ENCODE data around the gene ZNF37A. TPM values are rescaled to one million over a fixed set of nuclear protein-coding genes. Genes with fewer than 3 reads are reported as not detected.
"Not testable (repeated sequence)": the region's sequence is repeated elsewhere in the genome, so short reads cannot be mapped to it uniquely, and the experiment has no call there.

The ZNF37A gene
- total and polyA plus RNA-seq, 4 experiments from 2014 or later, result 2.0 to 27.1 (median 13.6) TPM

GRCh38 chr10:38147686-38148085, 53.5 kb downstream of the ZNF37A start:
- no peak overlapping the region for H3K27ac Mint-ChIP-seq
- Histone ChIP-seq H3K27me3 (ENCODE audit: insufficient read depth, low read length) (no peaks in the 10 kb centered on the region), H3K27ac (ENCODE audit: low read depth, low read length) (no peak overlapping the region), H3K36me3 (ENCODE audit: insufficient read depth, low read length) (no peaks in the 10 kb centered on the region), H3K9me3 (ENCODE audit: control insufficient read depth in 1 of 2, low read length in 2 of 2) (no peaks in the 10 kb centered on the region), H3K4me3 (ENCODE audit: low read length in 2 of 2) (no peak overlapping the region), H3K4me1 (ENCODE audit: insufficient read depth, low read length) (no peaks in the 10 kb centered on the region)
- POLR2A ChIA-PET (ENCODE audit: partially characterized antibody), result no interaction called here
- H3K36me3 Mint-ChIP-seq, result no peaks in the 10 kb centered on the region
- no peaks in the 10 kb centered on the region for H3K4me1 Mint-ChIP-seq
- peaks cover 0 to 19% (median 5%) of the 10 kb centered on the region in 8 donors for H3K9me3 Mint-ChIP-seq
- intact Hi-C loops (cut with micrococcal nuclease), result no loop called here
- CTCF ChIA-PET (ENCODE audit: partially characterized antibody), result no interaction called here
- no peak overlapping the region for H3K4me3 Mint-ChIP-seq
- H3K27me3 Mint-ChIP-seq, result no peaks in the 10 kb centered on the region
- DNase-seq, result no peak

DNA sequence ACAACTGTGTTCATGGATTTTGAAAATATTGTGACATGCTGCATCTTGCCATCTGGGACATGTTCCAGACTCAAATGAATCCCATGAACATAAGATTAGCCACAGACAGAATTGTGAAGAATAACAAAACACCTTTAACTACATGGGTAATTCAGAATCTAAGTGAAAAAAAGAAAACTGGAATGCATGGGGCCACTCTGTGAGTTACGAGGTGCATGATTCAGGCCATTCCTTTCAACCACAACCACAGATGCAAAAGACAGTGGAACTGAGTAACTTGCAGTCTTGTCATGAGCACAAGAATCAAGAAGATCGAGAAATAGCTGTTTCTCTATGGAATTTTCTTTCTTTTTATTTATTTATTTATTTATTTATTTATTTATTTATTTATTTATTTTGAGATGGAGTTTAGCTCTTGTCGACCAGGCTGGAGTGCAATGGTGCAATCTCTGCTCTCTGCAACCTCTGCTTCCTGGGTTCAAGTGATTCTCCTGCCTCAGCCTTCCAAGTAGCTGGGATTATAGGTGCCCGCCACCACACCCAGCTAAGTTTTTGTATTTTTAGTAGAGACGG, 56.8 kb downstream of the ZNF37A start:
- H3K27ac Mint-ChIP-seq; H3K36me3 ChIP-seq (ENCODE audit: insufficient read depth, low read length); H3K36me3 Mint-ChIP-seq; H3K4me3 Mint-ChIP-seq; H3K27me3 ChIP-seq (ENCODE audit: insufficient read depth, low read length); H3K4me1 Mint-ChIP-seq; H3K27me3 Mint-ChIP-seq; DNase-seq; CTCF ChIA-PET (ENCODE audit: partially characterized antibody); POLR2A ChIA-PET (ENCODE audit: partially characterized antibody); H3K4me1 ChIP-seq (ENCODE audit: insufficient read depth, low read length); intact Hi-C loops (cut with micrococcal nuclease); H3K27ac ChIP-seq (ENCODE audit: low read depth, low read length); H3K9me3 ChIP-seq (ENCODE audit: control insufficient read depth in 1 of 2, low read length in 2 of 2); H3K4me3 ChIP-seq (ENCODE audit: low read length in 2 of 2): not testable (repeated sequence)
- peaks cover 0 to 12% (median 4%) of the 10 kb centered on the region in 8 donors for H3K9me3 Mint-ChIP-seq

DNA sequence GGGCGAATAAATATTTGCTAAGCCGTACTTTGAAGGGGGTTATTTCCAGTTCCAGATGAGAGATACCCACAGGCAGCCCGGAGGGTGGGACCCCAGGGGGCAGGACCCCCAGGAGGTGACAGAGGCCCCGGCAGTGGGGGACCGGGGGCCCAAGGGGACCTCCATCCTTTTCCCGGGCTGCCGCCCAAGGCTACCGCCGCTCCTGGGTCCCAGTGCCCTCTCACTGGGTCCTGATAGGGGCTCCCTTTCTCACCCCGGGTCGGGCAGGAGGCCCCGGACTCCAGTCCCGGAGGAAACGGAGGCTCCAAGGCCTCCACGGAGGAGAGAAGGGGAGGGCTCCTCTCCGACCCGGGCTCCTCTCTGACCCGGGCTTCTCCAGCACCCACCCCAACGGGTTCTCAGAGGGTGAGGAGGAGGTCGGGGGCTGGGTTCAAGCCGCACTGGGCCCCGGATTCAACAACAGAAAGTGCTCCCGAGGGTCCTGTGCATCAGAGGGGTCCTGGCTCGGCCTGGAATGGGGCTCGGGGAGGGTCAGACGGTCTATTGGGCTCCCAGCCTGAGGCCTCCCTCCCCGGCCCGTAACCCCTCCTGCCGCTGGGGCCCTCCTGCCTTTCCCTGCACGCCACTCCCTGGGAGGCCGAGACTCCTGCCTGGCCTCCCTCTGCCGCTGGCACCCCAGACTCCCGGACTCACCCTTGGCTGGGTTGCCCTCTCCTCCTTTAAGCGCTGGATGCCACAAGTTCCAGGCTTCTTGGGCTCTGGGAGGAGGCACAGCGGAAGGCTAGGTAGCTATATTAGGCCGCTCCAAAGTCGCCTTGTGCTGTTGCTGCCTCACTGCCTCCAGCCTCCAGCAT, 62.5 kb downstream of the ZNF37A start:
- Histone ChIP-seq H3K4me1 (ENCODE audit: insufficient read depth, low read length) (no peaks in the 10 kb centered on the region), H3K27ac (ENCODE audit: low read depth, low read length) (no peak overlapping the region), H3K4me3 (ENCODE audit: low read length in 2 of 2) (no peak overlapping the region), H3K27me3 (ENCODE audit: insufficient read depth, low read length) (no peaks in the 10 kb centered on the region), H3K9me3 (ENCODE audit: control insufficient read depth in 1 of 2, low read length in 2 of 2) (no peaks in the 10 kb centered on the region), H3K36me3 (ENCODE audit: insufficient read depth, low read length) (no peaks in the 10 kb centered on the region)
- H3K27ac Mint-ChIP-seq, result no peak overlapping the region
- intact Hi-C loops (cut with micrococcal nuclease), result no loop called here
- no peaks in the 10 kb centered on the region for H3K27me3 Mint-ChIP-seq
- CTCF ChIA-PET (ENCODE audit: partially characterized antibody), result no interaction called here
- no peak for DNase-seq
- no peaks in the 10 kb centered on the region for H3K36me3 Mint-ChIP-seq
- H3K9me3 Mint-ChIP-seq, result peaks cover 2 to 26% (median 21%) of the 10 kb centered on the region in 8 donors
- H3K4me3 Mint-ChIP-seq, result no peak overlapping the region
- no peaks in the 10 kb centered on the region for H3K4me1 Mint-ChIP-seq
- POLR2A ChIA-PET (ENCODE audit: partially characterized antibody), result no interaction called here

DNA sequence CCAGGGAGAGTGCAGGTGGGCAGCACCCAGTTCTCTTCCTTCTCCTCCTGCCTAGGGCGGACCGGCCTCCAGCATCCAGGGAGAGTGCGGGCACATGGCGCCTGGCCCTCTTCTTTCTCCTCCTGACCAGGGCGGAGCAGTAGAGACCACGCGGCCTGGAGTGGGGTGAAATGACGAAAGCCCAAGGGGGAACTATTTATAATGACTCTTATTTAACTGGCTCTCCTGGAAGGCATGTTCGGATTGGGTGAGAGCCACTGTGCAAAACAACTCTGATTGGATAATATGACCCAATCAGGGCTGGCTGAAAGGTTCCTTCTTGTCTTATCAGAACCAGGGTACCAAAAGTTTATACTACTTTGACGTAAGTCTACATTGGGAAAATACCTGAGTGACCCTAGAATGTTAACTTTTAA, 63.1 kb downstream of the ZNF37A start:
- H3K27ac Mint-ChIP-seq, result no peak overlapping the region
- H3K36me3 Mint-ChIP-seq, result no peaks in the 10 kb centered on the region
- peaks cover 2 to 30% (median 24%) of the 10 kb centered on the region in 8 donors for H3K9me3 Mint-ChIP-seq
- no peaks in the 10 kb centered on the region for H3K4me1 Mint-ChIP-seq
- ChIA-PET CTCF (ENCODE audit: partially characterized antibody) (no interaction called here), POLR2A (ENCODE audit: partially characterized antibody) (no interaction called here)
- H3K36me3 ChIP-seq (ENCODE audit: insufficient read depth, low read length), result no peaks in the 10 kb centered on the region
- H3K27me3 Mint-ChIP-seq, result no peaks in the 10 kb centered on the region
- H3K9me3 ChIP-seq (ENCODE audit: control insufficient read depth in 1 of 2, low read length in 2 of 2), result no peaks in the 10 kb centered on the region
- H3K4me3 Mint-ChIP-seq, result no peak overlapping the region
- H3K27me3 ChIP-seq (ENCODE audit: insufficient read depth, low read length), result no peaks in the 10 kb centered on the region
- no peak for DNase-seq
- no peak overlapping the region for H3K27ac ChIP-seq (ENCODE audit: low read depth, low read length)
- no peaks in the 10 kb centered on the region for H3K4me1 ChIP-seq (ENCODE audit: insufficient read depth, low read length)
- H3K4me3 ChIP-seq (ENCODE audit: low read length in 2 of 2), result no peak overlapping the region
- intact Hi-C loops (cut with micrococcal nuclease), result no loop called here

- Mint-ChIP-seq H3K27ac (no peak overlapping the region), H3K4me1 (no peaks in the 10 kb centered on the region), H3K36me3 (no peaks in the 10 kb centered on the region), H3K9me3 (peaks cover 2 to 30% (median 25%) of the 10 kb centered on the region in 8 donors), H3K27me3 (no peaks in the 10 kb centered on the region), H3K4me3 (no peak overlapping the region)
- Histone ChIP-seq H3K27me3 (ENCODE audit: insufficient read depth, low read length) (no peaks in the 10 kb centered on the region), H3K27ac (ENCODE audit: low read depth, low read length) (no peak overlapping the region), H3K9me3 (ENCODE audit: control insufficient read depth in 1 of 2, low read length in 2 of 2) (no peaks in the 10 kb centered on the region), H3K4me1 (ENCODE audit: insufficient read depth, low read length) (no peaks in the 10 kb centered on the region), H3K4me3 (ENCODE audit: low read length in 2 of 2) (no peak overlapping the region), H3K36me3 (ENCODE audit: insufficient read depth, low read length) (no peaks in the 10 kb centered on the region)
- intact Hi-C loops (cut with micrococcal nuclease), result no loop called here
- POLR2A ChIA-PET (ENCODE audit: partially characterized antibody), result no interaction called here
- no peak for DNase-seq
- CTCF ChIA-PET (ENCODE audit: partially characterized antibody), result interaction anchor here (0.6 kb wide), 1 partner anchor 96 kb away, joined by 4 read pairs; no protein-coding TSS in a partner anchor
These were observed 64.9 kb downstream of the ZNF37A start for GRCh38 chr10:38159004-38159403.

GRCh38 chr10:38163617-38164016, 69.5 kb downstream of the ZNF37A start:
- no peak for DNase-seq
- intact Hi-C loops (cut with micrococcal nuclease), result no loop called here
- Histone ChIP-seq H3K36me3 (ENCODE audit: insufficient read depth, low read length) (no peaks in the 10 kb centered on the region), H3K27ac (ENCODE audit: low read depth, low read length) (no peak overlapping the region), H3K4me3 (ENCODE audit: low read length in 2 of 2) (no peak overlapping the region), H3K4me1 (ENCODE audit: insufficient read depth, low read length) (no peaks in the 10 kb centered on the region), H3K27me3 (ENCODE audit: insufficient read depth, low read length) (no peaks in the 10 kb centered on the region), H3K9me3 (ENCODE audit: control insufficient read depth in 1 of 2, low read length in 2 of 2) (no peaks in the 10 kb centered on the region)
- Mint-ChIP-seq H3K27me3 (no peaks in the 10 kb centered on the region), H3K4me1 (peaks cover 0 to 4% (median 0%) of the 10 kb centered on the region in 4 donors), H3K9me3 (peaks cover 2 to 26% (median 21%) of the 10 kb centered on the region in 8 donors), H3K4me3 (no peak overlapping the region), H3K27ac (no peak overlapping the region), H3K36me3 (no peaks in the 10 kb centered on the region)
- CTCF ChIA-PET (ENCODE audit: partially characterized antibody), result no interaction called here
- POLR2A ChIA-PET (ENCODE audit: partially characterized antibody), result no interaction called here

- Histone ChIP-seq H3K36me3 (ENCODE audit: insufficient read depth, low read length) (no peaks in the 10 kb centered on the region), H3K27me3 (ENCODE audit: insufficient read depth, low read length) (no peaks in the 10 kb centered on the region), H3K27ac (ENCODE audit: low read depth, low read length) (no peak overlapping the region), H3K4me3 (ENCODE audit: low read length in 2 of 2) (no peak overlapping the region), H3K4me1 (ENCODE audit: insufficient read depth, low read length) (no peaks in the 10 kb centered on the region), H3K9me3 (ENCODE audit: control insufficient read depth in 1 of 2, low read length in 2 of 2) (no peaks in the 10 kb centered on the region)
- Mint-ChIP-seq H3K4me3 (no peak overlapping the region), H3K36me3 (no peaks in the 10 kb centered on the region), H3K9me3 (peaks cover 0 to 2% (median 0%) of the 10 kb centered on the region in 8 donors), H3K27me3 (peaks cover 4% of the 10 kb centered on the region in 2 donors), H3K27ac (no peak overlapping the region), H3K4me1 (no peaks in the 10 kb centered on the region)
- POLR2A ChIA-PET (ENCODE audit: partially characterized antibody), result no interaction called here
- DNase-seq, result no peak
- intact Hi-C loops (cut with micrococcal nuclease), result no loop called here
- CTCF ChIA-PET (ENCODE audit: partially characterized antibody), result no interaction called here
These were observed 80.2 kb downstream of the ZNF37A start for GRCh38 chr10:38174336-38174735.

Measured in CD4-positive, alpha-beta memory T cell (primary cell).